Right atrium auricular region (tissue), 2 donors: Measurements from ENCODE around the gene TRPM3. TPM values are rescaled to one million over a fixed set of nuclear protein-coding genes. Genes with fewer than 3 reads are reported as not detected.
A peak's percentile ranks its signal among the peaks of the same experiment; 100 is the strongest.

Source experiments
- DNase-seq: peaks from one replicate; pipeline ENCODE4 v3.0.0-alpha.2; 2019; ENCODE audit warnings: low spot score
- H3K27ac ChIP-seq, 2 donors: fragments of 200-600 bp; sonication (generic); 1 replicate in 1 of 2; 2 replicates in 1 of 2; pipeline ENCODE4 v1.5.1; 2016 to 2019
- H3K27me3 ChIP-seq, 2 donors: fragments of 200-600 bp; sonication (generic); one replicate each; pipeline versions ENCODE4 v1.5.1 to v1.6.0; 2017 to 2019
- H3K36me3 ChIP-seq: fragments of 200-600 bp; sonication (generic); one replicate; pipeline ENCODE4 v1.5.1; 2016
- H3K4me1 ChIP-seq, 2 donors: fragments of 200-600 bp; sonication (generic); one replicate each; pipeline versions ENCODE4 v1.5.1 to v1.6.0; 2017 to 2019
- H3K4me3 ChIP-seq, 2 donors: fragments of 200-600 bp; sonication (generic); 1 replicate in 1 of 2; 2 replicates in 1 of 2; pipeline ENCODE4 v1.5.1; 2017 to 2019; ENCODE audit warnings: mild to moderate bottlenecking in 1 of 2, moderate library complexity in 1 of 2
- H3K9me3 ChIP-seq, 2 donors: fragments of 200-600 bp; sonication (generic); one replicate each; pipeline ENCODE4 v1.5.1; 2019
- total RNA-seq, 2 donors: library from RNA; depleted of rRNA; stranded (reverse); fragments of >200 nt; gene quantifications; one replicate each; pipeline ENCODE4 v1.1.0, GENCODE V29; 2016
- TF ChIP-seq, protein P1 (sequence below), 2 donors: fragments of 200-600 bp; sonication (generic); IDR thresholded peaks; one replicate each; pipeline ENCODE4 v1.5.1; 2019; ENCODE audit warnings: antibody characterized with exemption in 2 of 2

The TRPM3 gene
- total RNA-seq, 2 donors from 2014 or later: 0.59 to 1.5 TPM

DNA sequence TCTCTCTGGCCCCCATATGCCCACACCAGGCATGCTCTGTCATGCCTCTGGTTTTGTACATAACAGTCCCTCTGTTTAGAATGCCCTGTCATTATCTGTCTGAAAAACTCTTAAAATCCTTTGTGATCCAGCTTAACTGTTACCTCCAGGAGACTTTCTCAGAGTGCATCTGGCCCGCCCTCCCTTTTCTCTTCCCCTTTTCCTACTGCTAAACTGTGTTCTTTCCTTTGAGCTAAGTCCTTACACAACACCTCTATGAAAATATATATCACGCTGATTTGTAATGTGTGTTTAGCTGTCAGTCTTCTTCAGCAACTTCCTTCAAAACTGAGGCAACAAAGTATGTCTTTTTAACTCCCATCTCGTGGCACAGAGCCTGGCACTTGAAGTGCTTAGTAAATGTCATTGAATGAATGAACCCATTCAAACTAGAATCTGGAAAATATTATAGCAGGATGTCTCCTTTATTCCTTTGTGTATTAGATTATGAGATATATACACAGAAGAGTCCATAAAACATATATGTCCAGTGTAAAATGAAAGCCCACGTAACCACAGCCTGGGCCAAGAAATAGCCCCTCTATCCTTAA is 540.7 kb downstream of the TRPM3 start:
- H3K27me3 ChIP-seq: no peaks in the 10 kb centered on the region
- no peaks in the 10 kb centered on the region for H3K9me3 ChIP-seq
- no peaks in the 10 kb centered on the region for H3K36me3 ChIP-seq
- DNase-seq: no peak
- no peak overlapping the region for H3K4me3 ChIP-seq
- TF ChIP-seq, protein P1, sequence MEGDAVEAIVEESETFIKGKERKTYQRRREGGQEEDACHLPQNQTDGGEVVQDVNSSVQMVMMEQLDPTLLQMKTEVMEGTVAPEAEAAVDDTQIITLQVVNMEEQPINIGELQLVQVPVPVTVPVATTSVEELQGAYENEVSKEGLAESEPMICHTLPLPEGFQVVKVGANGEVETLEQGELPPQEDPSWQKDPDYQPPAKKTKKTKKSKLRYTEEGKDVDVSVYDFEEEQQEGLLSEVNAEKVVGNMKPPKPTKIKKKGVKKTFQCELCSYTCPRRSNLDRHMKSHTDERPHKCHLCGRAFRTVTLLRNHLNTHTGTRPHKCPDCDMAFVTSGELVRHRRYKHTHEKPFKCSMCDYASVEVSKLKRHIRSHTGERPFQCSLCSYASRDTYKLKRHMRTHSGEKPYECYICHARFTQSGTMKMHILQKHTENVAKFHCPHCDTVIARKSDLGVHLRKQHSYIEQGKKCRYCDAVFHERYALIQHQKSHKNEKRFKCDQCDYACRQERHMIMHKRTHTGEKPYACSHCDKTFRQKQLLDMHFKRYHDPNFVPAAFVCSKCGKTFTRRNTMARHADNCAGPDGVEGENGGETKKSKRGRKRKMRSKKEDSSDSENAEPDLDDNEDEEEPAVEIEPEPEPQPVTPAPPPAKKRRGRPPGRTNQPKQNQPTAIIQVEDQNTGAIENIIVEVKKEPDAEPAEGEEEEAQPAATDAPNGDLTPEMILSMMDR (IDR thresholded peaks at IDR 0.05): no peak
- H3K4me1 ChIP-seq: peaks cover 0 to 24% of the 10 kb centered on the region in 2 donors
- no peak overlapping the region for H3K27ac ChIP-seq

DNA sequence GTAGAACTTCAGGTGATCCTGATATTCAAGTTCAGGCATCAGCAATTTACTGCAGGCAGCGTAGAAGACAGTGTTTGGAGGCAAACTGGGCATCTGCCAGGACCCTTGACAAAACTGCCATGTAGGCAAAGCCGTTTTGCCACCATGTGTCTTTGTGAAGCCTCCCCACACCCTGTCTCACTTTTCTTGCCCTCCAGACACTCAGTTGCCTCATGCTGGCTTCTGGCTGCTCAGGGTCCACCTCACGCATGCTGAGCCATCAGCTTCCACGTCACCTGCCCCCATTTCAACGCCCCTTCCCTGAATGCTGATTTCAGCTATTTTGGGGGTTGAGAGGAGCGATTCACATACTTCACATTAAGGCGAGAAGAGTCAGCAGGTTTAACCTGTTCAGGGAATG is 541.7 kb downstream of the TRPM3 start:
- Histone ChIP-seq H3K27me3 (no peaks in the 10 kb centered on the region), H3K36me3 (no peaks in the 10 kb centered on the region), H3K4me3 (no peak overlapping the region), H3K9me3 (no peaks in the 10 kb centered on the region), H3K27ac (no peak overlapping the region), H3K4me1 (peaks cover 0 to 23% of the 10 kb centered on the region in 2 donors)
- TF ChIP-seq, protein P1 (IDR thresholded peaks at IDR 0.05): no peak
- no peak for DNase-seq

DNA sequence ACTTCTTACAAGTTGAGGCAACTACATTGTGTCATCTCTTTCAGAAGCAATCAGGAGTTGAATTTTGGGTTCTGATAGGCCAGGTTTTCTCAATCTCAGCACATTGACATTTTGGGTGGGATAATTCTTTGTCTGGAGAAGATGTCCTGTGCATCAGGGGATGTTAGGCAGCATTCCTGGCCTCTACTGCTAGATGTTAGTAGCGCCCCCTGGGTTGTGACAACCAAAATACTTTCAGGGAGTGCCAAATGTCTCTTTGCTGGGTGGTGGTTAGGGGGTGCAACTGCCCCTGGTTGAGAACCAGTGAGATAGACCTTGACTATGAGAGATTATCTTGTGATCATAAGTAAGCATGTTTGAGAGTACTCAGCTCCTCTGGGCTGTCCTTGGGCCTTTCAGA is 542.7 kb downstream of the TRPM3 start:
- no peak overlapping the region for H3K27ac ChIP-seq
- H3K27me3 ChIP-seq: no peaks in the 10 kb centered on the region
- DNase-seq: no peak
- no peaks in the 10 kb centered on the region for H3K9me3 ChIP-seq
- no peaks in the 10 kb centered on the region for H3K36me3 ChIP-seq
- peaks cover 0 to 33% of the 10 kb centered on the region in 2 donors for H3K4me1 ChIP-seq
- H3K4me3 ChIP-seq: no peak overlapping the region
- TF ChIP-seq, protein P1 (IDR thresholded peaks at IDR 0.05): no peak

DNA sequence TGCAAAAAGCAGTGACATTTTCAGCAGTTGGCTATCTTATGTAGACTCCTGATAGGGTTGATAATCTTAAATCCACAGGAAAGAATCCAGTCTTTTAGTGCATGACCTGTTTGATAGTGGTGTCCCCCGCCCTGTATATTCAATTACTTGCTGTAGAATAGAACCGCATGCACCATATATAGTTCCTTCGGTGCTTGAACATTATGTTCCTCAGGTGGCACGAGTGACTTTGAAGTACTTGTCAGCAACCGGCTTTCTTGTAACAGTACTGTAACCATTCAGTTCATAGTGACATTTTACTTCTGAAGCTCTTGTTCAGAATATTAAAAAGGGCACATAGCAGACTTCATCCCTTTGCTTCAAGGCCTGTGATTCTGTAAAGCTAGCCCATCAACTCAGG is 543.8 kb downstream of the TRPM3 start:
- peaks cover 0 to 36% of the 10 kb centered on the region in 2 donors for H3K4me1 ChIP-seq
- H3K4me3 ChIP-seq: no peak overlapping the region
- H3K27ac ChIP-seq: peak overlapping the region in 1 of 2 donors; percentile 53
- no peaks in the 10 kb centered on the region for H3K36me3 ChIP-seq
- TF ChIP-seq, protein P1 (IDR thresholded peaks at IDR 0.05): no peak
- no peaks in the 10 kb centered on the region for H3K27me3 ChIP-seq
- no peaks in the 10 kb centered on the region for H3K9me3 ChIP-seq
- DNase-seq: no peak

- TF ChIP-seq, protein P1 (IDR thresholded peaks at IDR 0.05): no peak
- peaks cover 0 to 36% of the 10 kb centered on the region in 2 donors for H3K4me1 ChIP-seq
- no peak overlapping the region for H3K4me3 ChIP-seq
- H3K27me3 ChIP-seq: no peaks in the 10 kb centered on the region
- H3K27ac ChIP-seq: no peak overlapping the region
- H3K36me3 ChIP-seq: no peaks in the 10 kb centered on the region
- no peak for DNase-seq
- H3K9me3 ChIP-seq: no peaks in the 10 kb centered on the region
These were observed 545.3 kb downstream of the TRPM3 start for GRCh38 chr9:70576116-70576515.
